ENCODE data around the gene WWOX.
"Not testable (repeated sequence)": the region's sequence is repeated elsewhere in the genome, so short reads cannot be mapped to it uniquely, and the experiment has no call there.

Gene WWOX

GRCh38 chr16:79008869-79009179 lies 909.4 kb downstream of the WWOX start:
- DNase-seq = no peak

- no peak for DNase-seq
These were observed 910.4 kb downstream of the WWOX start for GRCh38 chr16:79009896-79010295.

GRCh38 chr16:79011282-79011681 lies 911.8 kb downstream of the WWOX start:
- DNase-seq = no peak

- no peak for DNase-seq
These were observed 913.4 kb downstream of the WWOX start for GRCh38 chr16:79012671-79013434.

GRCh38 chr16:79013930-79014660 lies 914.6 kb downstream of the WWOX start:
- no peak for DNase-seq

GRCh38 chr16:79018650-79019429 lies 919.4 kb downstream of the WWOX start:
- DNase-seq = no peak

GRCh38 chr16:79019431-79019830 lies 920.0 kb downstream of the WWOX start:
- DNase-seq = no peak

- DNase-seq = no peak
These were observed 922.7 kb downstream of the WWOX start for GRCh38 chr16:79021991-79022630.

GRCh38 chr16:79026117-79026516 lies 926.7 kb downstream of the WWOX start:
- no peak for DNase-seq

GRCh38 chr16:79036541-79036940 lies 937.1 kb downstream of the WWOX start:
- no peak for DNase-seq

- DNase-seq = peak in 5 of 51 donors; percentile 1 to 13 (median 3)
These were observed 938.3 kb downstream of the WWOX start for GRCh38 chr16:79037521-79038373.

GRCh38 chr16:79041206-79041605 lies 941.8 kb downstream of the WWOX start:
- DNase-seq = no peak

- no peak for DNase-seq
These were observed 942.7 kb downstream of the WWOX start for GRCh38 chr16:79042141-79042540.

GRCh38 chr16:79042886-79043285 lies 943.4 kb downstream of the WWOX start:
- no peak for DNase-seq

- DNase-seq = no peak
These were observed 945.7 kb downstream of the WWOX start for GRCh38 chr16:79045191-79045590.

GRCh38 chr16:79047337-79047736 lies 947.9 kb downstream of the WWOX start:
- no peak for DNase-seq

GRCh38 chr16:79049040-79049439 lies 949.6 kb downstream of the WWOX start:
- no peak for DNase-seq

GRCh38 chr16:79050063-79050462 lies 950.6 kb downstream of the WWOX start:
- DNase-seq = no peak

GRCh38 chr16:79051313-79051712 lies 951.9 kb downstream of the WWOX start:
- DNase-seq = no peak

- DNase-seq = not testable (repeated sequence)
These were observed 952.7 kb downstream of the WWOX start for GRCh38 chr16:79052198-79052597.

GRCh38 chr16:79053577-79053976 lies 954.1 kb downstream of the WWOX start:
- no peak for DNase-seq
